WTC11 (cell line): ENCODE measurements around the gene CCN6. TPM values are rescaled to one million over a fixed set of nuclear protein-coding genes. Genes with fewer than 3 reads are reported as not detected.

Experiments used
- ATAC-seq: fragments of 200-7000 bp; cut with Tn5 transposase; 2 replicates; pipeline ENCODE4 v1.10.0; 2021; ENCODE audit warnings: mild to moderate bottlenecking, moderate library complexity
- Bru-seq: library from RNA; stranded (reverse); fragments of 400-500 nt; gene quantifications from one replicate; lab custom pipeline; 2021; lab: Mats Ljungman, UMichigan
- CTCF ChIA-PET: fragments of 300-600 bp; sonication (Branson Sonifier 250); formaldehyde crosslinking; loops from one replicate; lab custom pipeline; 2021; ENCODE audit warnings: antibody characterized with exemption; lab: Charles Lee
- POLR2A ChIA-PET: fragments of 350-600 bp; sonication (Branson Sonifier 250); formaldehyde crosslinking; loops from one replicate; lab custom pipeline; 2021; ENCODE audit warnings: antibody characterized with exemption; lab: Charles Lee
- DNase-seq: peaks from one replicate; pipeline ENCODE4 v3.0.0; 2021; ENCODE audit warnings: low spot score
- H3K27ac Mint-ChIP-seq: 2 replicates; pipeline ENCODE4 v1.8.0; 2021; ENCODE audit warnings: mixed read lengths
- H3K27me3 Mint-ChIP-seq: 2 replicates; pipeline ENCODE4 v1.8.0; 2021; ENCODE audit warnings: low read depth, mild to moderate bottlenecking, moderate library complexity, mixed read lengths
- H3K36me3 Mint-ChIP-seq: 2 replicates; pipeline ENCODE4 v1.8.0; 2021; ENCODE audit warnings: mixed read lengths
- H3K4me1 Mint-ChIP-seq: 2 replicates; pipeline ENCODE4 v1.8.0; 2022; ENCODE audit warnings: mixed read lengths
- H3K4me3 Mint-ChIP-seq: 2 replicates; pipeline ENCODE4 v1.8.0; 2021; ENCODE audit warnings: mild to moderate bottlenecking, moderate library complexity, mixed read lengths
- H3K9me3 Mint-ChIP-seq: 2 replicates; pipeline ENCODE4 v1.8.0; 2021; ENCODE audit warnings: mixed read lengths
- ATF2 ChIP-seq: sonication (generic); formaldehyde crosslinking; IDR thresholded peaks from 2 replicates; pipeline ENCODE4 v1.8.1; 2022; ENCODE audit warnings: low read depth, missing genetic modification reagents, borderline replicate concordance
- CBFB ChIP-seq: sonication (generic); formaldehyde crosslinking; IDR thresholded peaks from 2 replicates; pipeline ENCODE4 v1.8.1; 2022; ENCODE audit warnings: mild to moderate bottlenecking, low read depth, missing genetic modification reagents
- EMX1 ChIP-seq: fragments of 250-450 bp; sonication (Bioruptor Pico); IDR thresholded peaks from 2 replicates; pipeline ENCODE4 v1.8.0; 2021; ENCODE audit warnings: mild to moderate bottlenecking
- FOXJ3 ChIP-seq: sonication (generic); formaldehyde crosslinking; IDR thresholded peaks from 2 replicates; pipeline ENCODE4 v1.9.0; 2021; ENCODE audit warnings: missing genetic modification reagents, mild to moderate bottlenecking, borderline replicate concordance
- FOXP1 ChIP-seq: sonication (generic); formaldehyde crosslinking; IDR thresholded peaks from 2 replicates; pipeline ENCODE4 v1.8.0; 2022; ENCODE audit warnings: missing genetic modification reagents, mild to moderate bottlenecking, moderate library complexity, borderline replicate concordance
- HMGA2 ChIP-seq: fragments of 250-450 bp; sonication (Bioruptor Pico); IDR thresholded peaks from 2 replicates; pipeline ENCODE4 v1.4.0; 2021; ENCODE audit warnings: mild to moderate bottlenecking, moderate library complexity
- HMGXB4 ChIP-seq: sonication (generic); formaldehyde crosslinking; IDR thresholded peaks from 2 replicates; pipeline ENCODE4 v1.8.1; 2023; ENCODE audit warnings: mild to moderate bottlenecking, moderate library complexity, missing genetic modification reagents
- IRF1 ChIP-seq: sonication (generic); formaldehyde crosslinking; IDR thresholded peaks from 2 replicates; pipeline ENCODE4 v1.8.0; 2023; ENCODE audit warnings: missing genetic modification reagents
- JUN ChIP-seq: sonication (generic); formaldehyde crosslinking; IDR thresholded peaks from 2 replicates; pipeline ENCODE4 v1.8.0; 2023; ENCODE audit warnings: mild to moderate bottlenecking, missing genetic modification reagents
- KAT7 ChIP-seq: sonication (generic); formaldehyde crosslinking; IDR thresholded peaks from 2 replicates; pipeline ENCODE4 v1.8.1; 2023; ENCODE audit warnings: missing genetic modification reagents, mild to moderate bottlenecking, borderline replicate concordance
- MLX ChIP-seq: sonication (generic); formaldehyde crosslinking; IDR thresholded peaks from 2 replicates; pipeline ENCODE4 v1.8.1; 2023; ENCODE audit warnings: mild to moderate bottlenecking, missing genetic modification reagents, moderate library complexity
- NR1H2 ChIP-seq: sonication (generic); formaldehyde crosslinking; IDR thresholded peaks from 2 replicates; pipeline ENCODE4 v1.9.0; 2021; ENCODE audit warnings: mild to moderate bottlenecking, moderate library complexity, missing genetic modification reagents
- NR3C1 ChIP-seq: sonication (generic); formaldehyde crosslinking; conservative IDR thresholded peaks from 2 replicates; pipeline ENCODE4 v1.8.1; 2023; ENCODE audit warnings: low read depth, mild to moderate bottlenecking, missing genetic modification reagents
- PRRX2 ChIP-seq: fragments of 250-450 bp; sonication (Bioruptor Pico); IDR thresholded peaks from 2 replicates; pipeline ENCODE4 v1.8.0; 2021; ENCODE audit warnings: mild to moderate bottlenecking
- RORB ChIP-seq: fragments of 250-450 bp; sonication (Bioruptor Pico); IDR thresholded peaks from 2 replicates; pipeline ENCODE4 v1.9.0; 2021; ENCODE audit warnings: mild to moderate bottlenecking
- USF1 ChIP-seq: sonication (generic); formaldehyde crosslinking; IDR thresholded peaks from 2 replicates; pipeline ENCODE4 v1.8.0; 2022; ENCODE audit warnings: mild to moderate bottlenecking, missing genetic modification reagents
- ZMAT4 ChIP-seq: fragments of 250-450 bp; sonication (Bioruptor Pico); IDR thresholded peaks from 2 replicates; pipeline ENCODE4 v1.9.0; 2021; ENCODE audit warnings: mild to moderate bottlenecking
- ZNF219 ChIP-seq: sonication (generic); formaldehyde crosslinking; IDR thresholded peaks from 2 replicates; pipeline ENCODE4 v1.8.0; 2023; ENCODE audit warnings: missing genetic modification reagents, mild to moderate bottlenecking, borderline replicate concordance
- ZNF232 ChIP-seq: sonication (generic); formaldehyde crosslinking; IDR thresholded peaks from 2 replicates; pipeline ENCODE4 v1.8.0; 2022; ENCODE audit warnings: mild to moderate bottlenecking, missing genetic modification reagents
- ZNF263 ChIP-seq: sonication (generic); formaldehyde crosslinking; IDR thresholded peaks from 2 replicates; pipeline ENCODE4 v1.8.1; 2022; ENCODE audit warnings: low read depth, mild to moderate bottlenecking, moderate library complexity, missing genetic modification reagents
- ZNF416 ChIP-seq: fragments of 250-450 bp; sonication (Bioruptor Pico); IDR thresholded peaks from 2 replicates; pipeline ENCODE4 v1.9.0; 2021; ENCODE audit warnings: mild to moderate bottlenecking, inconsistent platforms
- ZNF512 ChIP-seq: sonication (generic); formaldehyde crosslinking; IDR thresholded peaks from 2 replicates; pipeline ENCODE4 v1.8.1; 2022; ENCODE audit warnings: missing genetic modification reagents, borderline replicate concordance
- ZSCAN18 ChIP-seq: fragments of 250-450 bp; sonication (Bioruptor Pico); IDR thresholded peaks from 2 replicates; pipeline ENCODE4 v2.1.2; 2022; ENCODE audit warnings: mild to moderate bottlenecking, moderate library complexity
- long read RNA-seq, 3 experiments: library from RNA in 1 of 3; library from capped mRNA in 1 of 3; library from polyadenylated mRNA in 1 of 3; unstranded in 2 of 3; stranded (forward) in 1 of 3; transcript quantifications; one replicate each; pipeline ENCODE4 v2.0.0, GENCODE V29; 2021
- total RNA-seq: library from RNA; stranded (reverse); gene quantifications from 3 replicates; pipeline ENCODE4 v1.2.3, GENCODE V29; 2021

CCN6 gene
- total RNA-seq (not detected in 3 replicates), Bru-seq, nascent RNA (not detected)
- long read RNA-seq, experiment 1, partial matches to known transcripts = 0 of 1 reads
- long read RNA-seq, experiment 1, other reads (novel, unspliced or antisense) = 1 of 1 reads
- long read RNA-seq, experiment 2 = 0 reads
- long read RNA-seq, experiment 3 = 0 reads

- CTCF ChIA-PET = no interaction called here
- no peak within 1 kb of the TSS for H3K27ac Mint-ChIP-seq
Observed at GRCh38 chr6:112054001-112054400, at the start of gene CCN6. Gene CCN6 (plus strand): TSS chr6:112054104. CDS start chr6:112054358, 254 bp downstream.

GRCh38 chr6:112004201-112005012, 49.5 kb upstream of the CCN6 start:
- POLR2A ChIA-PET = no interaction called here
- ATAC-seq = no peak
- CTCF ChIA-PET = interaction anchor here (0.6 kb wide), 1 partner anchor 39 kb away, joined by 4 read pairs; no protein-coding TSS in a partner anchor
- no peak overlapping the region for H3K4me3 Mint-ChIP-seq
- no peaks in the 10 kb centered on the region for H3K36me3 Mint-ChIP-seq
- no peak overlapping the region for H3K27ac Mint-ChIP-seq
- peaks cover 2% of the 10 kb centered on the region for H3K27me3 Mint-ChIP-seq
- no peaks in the 10 kb centered on the region for H3K9me3 Mint-ChIP-seq
- DNase-seq = no peak
- no peak for TF ChIP-seq ZMAT4 (CRISPR knock-in tag)
- TF ChIP-seq NR1H2 (CRISPR knock-in tag) = no peak
- no peak for TF ChIP-seq KAT7 (CRISPR knock-in tag)
- TF ChIP-seq MLX (CRISPR knock-in tag) = no peak
- no peak for TF ChIP-seq ZNF232 (CRISPR knock-in tag)
- TF ChIP-seq CBFB = no peak
- TF ChIP-seq ZSCAN18 (CRISPR knock-in tag) = no peak
- TF ChIP-seq HMGA2 (CRISPR knock-in tag) = no peak
- TF ChIP-seq USF1 (CRISPR knock-in tag) = no peak
- no peak for TF ChIP-seq NR3C1 (CRISPR knock-in tag)
- no peak for TF ChIP-seq PRRX2 (CRISPR knock-in tag)
- no peak for TF ChIP-seq ZNF416 (CRISPR knock-in tag)
- no peak for TF ChIP-seq FOXJ3
- TF ChIP-seq, all 79 proteins: peak for 0
- 0 out of 2 replicates have a peak, but pooled peaks cover 5% of the 10 kb centered on the region for H3K4me1 Mint-ChIP-seq

More at GRCh38 chr6:112054001-112054400, at the start of gene CCN6:
- DNase-seq = no peak
- H3K4me1 Mint-ChIP-seq = no peaks in the 10 kb centered on the region
- no peaks in the 10 kb centered on the region for H3K27me3 Mint-ChIP-seq
- no peaks in the 10 kb centered on the region for H3K36me3 Mint-ChIP-seq
- no peak within 1 kb of the TSS for H3K4me3 Mint-ChIP-seq
- H3K9me3 Mint-ChIP-seq = no peaks in the 10 kb centered on the region
- peak; percentile 30 for ATAC-seq
- TF ChIP-seq FOXP1 (CRISPR knock-in tag) = no peak
- TF ChIP-seq JUN (CRISPR knock-in tag) = no peak
- TF ChIP-seq ZNF219 (CRISPR knock-in tag) = no peak
- no peak for TF ChIP-seq ZNF263
- no peak for TF ChIP-seq HMGA2 (CRISPR knock-in tag)
- TF ChIP-seq IRF1 = no peak
- TF ChIP-seq, all 79 proteins: peak for 0
- POLR2A ChIA-PET = no interaction called here

GRCh38 chr6:112005013-112005371, 48.9 kb upstream of the CCN6 start:
- 0 out of 2 replicates have a peak, but pooled peaks cover 5% of the 10 kb centered on the region for H3K4me1 Mint-ChIP-seq
- H3K27ac Mint-ChIP-seq = no peak overlapping the region
- H3K27me3 Mint-ChIP-seq = peaks cover 2% of the 10 kb centered on the region
- POLR2A ChIA-PET = no interaction called here
- DNase-seq (no peak), ATAC-seq (no peak)
- CTCF ChIA-PET = interaction anchor here (0.6 kb wide), 1 partner anchor 38 kb away, joined by 4 read pairs; no protein-coding TSS in a partner anchor
- H3K9me3 Mint-ChIP-seq = no peaks in the 10 kb centered on the region
- H3K4me3 Mint-ChIP-seq = no peak overlapping the region
- no peaks in the 10 kb centered on the region for H3K36me3 Mint-ChIP-seq
- TF ChIP-seq ZNF512 = no peak
- TF ChIP-seq RORB (CRISPR knock-in tag) = no peak
- TF ChIP-seq ATF2 (CRISPR knock-in tag) = no peak
- no peak for TF ChIP-seq HMGXB4 (CRISPR knock-in tag)
- no peak for TF ChIP-seq EMX1 (CRISPR knock-in tag)
